GM12865 (cell line): ENCODE measurements around the gene KIF4B.

Source experiments
- DNase-seq: peaks from one replicate; pipeline ENCODE4 v3.0.0; 2010; ENCODE audit warnings: low read depth
- H3K4me3 ChIP-seq: 2 replicates; pipeline ENCODE4 v1.5.1; 2011; ENCODE audit warnings: mild to moderate bottlenecking, low read depth, low read length, control low read depth
- CTCF ChIP-seq: IDR thresholded peaks from 2 replicates; pipeline ENCODE4 v1.5.1; 2011; ENCODE audit warnings: low read length, control low read depth, low read depth, inconsistent platforms; ENCODE audit not compliant: insufficient read depth; ENCODE audit errors: missing control alignments

Gene KIF4B

DNA sequence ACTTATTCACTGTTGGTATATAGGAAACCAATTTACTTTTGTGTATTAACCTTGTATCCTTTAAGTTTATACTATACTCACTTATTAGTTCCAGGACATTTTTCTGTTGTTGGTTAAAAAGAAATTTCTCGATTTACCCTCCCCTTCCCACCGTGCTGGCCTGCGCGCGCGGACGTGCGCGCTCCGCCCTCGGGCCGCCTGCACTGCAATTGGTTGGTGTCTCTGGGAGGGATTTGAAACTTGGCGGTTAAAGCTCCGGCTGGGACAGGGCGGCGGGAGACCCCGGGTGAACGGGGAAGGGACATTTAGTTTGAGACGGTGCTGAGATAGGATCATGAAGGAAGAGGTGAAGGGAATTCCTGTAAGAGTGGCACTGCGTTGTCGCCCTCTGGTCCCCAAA, at the start of gene KIF4B:
Gene KIF4B (plus strand): TSS at position 230 of the 400 bp plus-strand sequence. CDS start 105 bp downstream, at position 335.
- no peak for DNase-seq

GRCh38 chr5:154966081-154966841, 47.3 kb upstream of the KIF4B start:
- no peak for DNase-seq
- TF ChIP-seq CTCF: no peak
- H3K4me3 ChIP-seq: no peak overlapping the region

More for the DNA sequence above, at the start of gene KIF4B:
- H3K4me3 ChIP-seq: no peak within 1 kb of the TSS
- TF ChIP-seq CTCF: no peak

GRCh38 chr5:154966874-154967273, 46.7 kb upstream of the KIF4B start:
- DNase-seq: no peak
- no peak overlapping the region for H3K4me3 ChIP-seq
- no peak for TF ChIP-seq CTCF

- peak; percentile 18 for DNase-seq
- H3K4me3 ChIP-seq: no peak overlapping the region
These were observed 46.0 kb upstream of the KIF4B start for GRCh38 chr5:154967421-154968024.

GRCh38 chr5:154968953-154969352, 44.6 kb upstream of the KIF4B start:
- TF ChIP-seq CTCF: no peak
- H3K4me3 ChIP-seq: no peak overlapping the region
- no peak for DNase-seq

More at GRCh38 chr5:154967421-154968024, 46.0 kb upstream of the KIF4B start:
- peak; percentile 48 for TF ChIP-seq CTCF

DNA sequence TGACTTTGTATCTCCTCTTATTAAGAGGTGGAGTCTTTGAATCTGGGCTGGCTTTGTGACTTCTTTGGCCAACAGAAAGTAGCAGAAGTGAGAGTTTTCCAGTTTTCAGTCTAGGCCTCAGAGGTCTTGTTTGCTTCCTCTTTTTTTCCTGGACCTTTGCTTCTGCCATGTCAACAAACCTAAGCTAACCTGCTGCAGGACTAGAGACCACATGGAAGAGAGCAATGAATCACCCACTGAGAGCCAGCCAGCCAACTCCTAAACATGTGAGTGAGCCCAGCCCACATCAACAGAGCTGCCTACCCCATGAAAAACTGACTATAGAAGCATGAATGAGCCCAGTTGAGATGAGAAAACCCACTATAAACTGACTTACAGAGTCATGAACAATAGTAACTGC, 42.8 kb upstream of the KIF4B start:
- H3K4me3 ChIP-seq: no peak overlapping the region
- DNase-seq: no peak
- TF ChIP-seq CTCF: no peak

- no peak for TF ChIP-seq CTCF
- H3K4me3 ChIP-seq: no peak overlapping the region
- DNase-seq: no peak
These were observed 42.1 kb upstream of the KIF4B start for GRCh38 chr5:154971501-154971900.
